OCI-LY3 (cell line): ENCODE data around the gene MEP1B.
"Not testable (repeated sequence)": the region's sequence is repeated elsewhere in the genome, so short reads cannot be mapped to it uniquely, and the experiment has no call there.

ENCODE experiments used
- H2AFZ ChIP-seq: fragments of 200-600, 300-600 bp; shearing (Covaris generic); 2 replicates; pipeline ENCODE4 v1.6.0; 2014; ENCODE audit warnings: antibody characterized with exemption, low read depth, low read length
- H3K27ac ChIP-seq: fragments of 200-600, 300-600 bp; sonication (generic); 2 replicates; pipeline ENCODE4 v1.5.1; 2014; ENCODE audit warnings: mild to moderate bottlenecking, low read length, moderate library complexity, mixed read lengths
- H3K27me3 ChIP-seq: fragments of 200-600, 300-600 bp; sonication (generic); 2 replicates; pipeline ENCODE4 v1.6.1; 2014; ENCODE audit warnings: low read depth, low read length, mixed read lengths
- H3K36me3 ChIP-seq: fragments of 200-600, 300-600 bp; sonication (generic); replicated peaks from 2 replicates; pipeline ENCODE3; 2014; ENCODE audit warnings: low read depth, low read length, mixed read lengths
- H3K4me1 ChIP-seq: fragments of 300-600, 200-600 bp; sonication (generic); 2 replicates; pipeline ENCODE4 v1.6.1; 2014; ENCODE audit warnings: low read length, mixed read lengths
- H3K4me2 ChIP-seq: fragments of 200-600, 300-600 bp; sonication (generic); 2 replicates; pipeline ENCODE4 v1.6.1; 2014; ENCODE audit warnings: low read length, mixed read lengths
- H3K4me3 ChIP-seq: fragments of 300-600, 200-600 bp; sonication (generic); 2 replicates; pipeline ENCODE4 v1.5.1; 2014; ENCODE audit warnings: antibody characterized with exemption, mild to moderate bottlenecking, low read length, moderate library complexity
- H3K79me2 ChIP-seq: fragments of 300-600, 200-600 bp; shearing (Covaris generic); 2 replicates; pipeline ENCODE4 v1.6.1; 2014; ENCODE audit warnings: mild to moderate bottlenecking, low read length, mixed read lengths
- H3K9ac ChIP-seq: fragments of 300-600, 200-600 bp; shearing (Covaris generic); 2 replicates; pipeline ENCODE4 v1.6.0; 2014; ENCODE audit warnings: mild to moderate bottlenecking, low read length, moderate library complexity
- H3K9me3 ChIP-seq: fragments of 200-600, 300-600 bp; shearing (Covaris generic); 2 replicates; pipeline ENCODE4 v1.6.1; 2014; ENCODE audit warnings: low read length, mixed read lengths; ENCODE audit not compliant: insufficient read depth
- H4K20me1 ChIP-seq: fragments of 200-600, 300-600 bp; sonication (generic); 2 replicates; pipeline ENCODE4 v1.6.1; 2016; ENCODE audit warnings: low read length, mixed read lengths; ENCODE audit not compliant: insufficient read depth
- CTCF ChIP-seq: fragments of 200-600, 300-600 bp; sonication (generic); IDR thresholded peaks from 2 replicates; pipeline ENCODE4 v1.5.1; 2014; ENCODE audit warnings: antibody characterized with exemption, low read length, low read depth
- EZH2phosphoT487 ChIP-seq: fragments of 200-600 bp; shearing (Covaris generic); IDR thresholded peaks from 2 replicates; pipeline ENCODE4 v1.6.1; 2018; ENCODE audit warnings: antibody characterized with exemption, mixed run types, low read depth

The MEP1B gene

GRCh38 chr18:32167980-32168730 lies 21.7 kb upstream of the MEP1B start:
- Histone ChIP-seq H3K79me2 (no peaks in the 10 kb centered on the region), H3K4me1 (peaks cover 6% of the 10 kb centered on the region; the same call in 1 of the 2 replicates), H3K4me2 (no peak overlapping the region), H3K4me3 (no peak overlapping the region), H2AFZ (no peak overlapping the region; the same call in 1 of the 2 replicates), H3K36me3 (no peaks in the 10 kb centered on the region), H4K20me1 (no peaks in the 10 kb centered on the region), H3K27me3 (no peaks in the 10 kb centered on the region), H3K9ac (no peak overlapping the region), H3K27ac (no peak overlapping the region), H3K9me3 (no peaks in the 10 kb centered on the region)
- TF ChIP-seq EZH2phosphoT487 (no peak), CTCF (no peak)

- no peaks in the 10 kb centered on the region for H4K20me1 ChIP-seq
- no peaks in the 10 kb centered on the region for H3K79me2 ChIP-seq
- H3K9ac ChIP-seq, result no peak overlapping the region
- H3K27me3 ChIP-seq, result no peaks in the 10 kb centered on the region
- peaks cover 13% of the 10 kb centered on the region; the same call in 1 of the 2 replicates for H3K4me1 ChIP-seq
- H3K27ac ChIP-seq, result no peak overlapping the region
- no peak overlapping the region for H3K4me2 ChIP-seq
- H3K36me3 ChIP-seq, result no peaks in the 10 kb centered on the region
- TF ChIP-seq CTCF (no peak), EZH2phosphoT487 (no peak)
- no peak overlapping the region for H3K4me3 ChIP-seq
- H3K9me3 ChIP-seq, result no peaks in the 10 kb centered on the region
- no peak overlapping the region for H2AFZ ChIP-seq
Observed at GRCh38 chr18:32173654-32174053, 16.2 kb upstream of the MEP1B start.

GRCh38 chr18:32174719-32175118 lies 15.1 kb upstream of the MEP1B start:
- no peak for TF ChIP-seq EZH2phosphoT487
- TF ChIP-seq CTCF, result no peak
- H3K9me3 ChIP-seq, result no peaks in the 10 kb centered on the region
- H3K4me1 ChIP-seq, result peaks cover 13% of the 10 kb centered on the region; the same call in 1 of the 2 replicates
- H3K79me2 ChIP-seq, result no peaks in the 10 kb centered on the region
- H4K20me1 ChIP-seq, result no peaks in the 10 kb centered on the region
- no peak overlapping the region for H3K27ac ChIP-seq
- no peak overlapping the region for H3K4me2 ChIP-seq
- no peak overlapping the region for H3K9ac ChIP-seq
- H2AFZ ChIP-seq, result no peak overlapping the region
- no peak overlapping the region for H3K4me3 ChIP-seq
- H3K27me3 ChIP-seq, result no peaks in the 10 kb centered on the region
- no peaks in the 10 kb centered on the region for H3K36me3 ChIP-seq

GRCh38 chr18:32175265-32175664 lies 14.6 kb upstream of the MEP1B start:
- Histone ChIP-seq H3K79me2 (no peaks in the 10 kb centered on the region), H3K4me2 (no peak overlapping the region), H2AFZ (no peak overlapping the region), H3K36me3 (no peaks in the 10 kb centered on the region), H3K27ac (no peak overlapping the region), H3K9me3 (no peaks in the 10 kb centered on the region), H3K27me3 (no peaks in the 10 kb centered on the region), H3K4me1 (peaks cover 13% of the 10 kb centered on the region; the same call in 1 of the 2 replicates), H3K4me3 (no peak overlapping the region), H3K9ac (no peak overlapping the region), H4K20me1 (no peaks in the 10 kb centered on the region)
- TF ChIP-seq CTCF (no peak), EZH2phosphoT487 (no peak)

- not testable (repeated sequence) for H2AFZ ChIP-seq, H3K9ac ChIP-seq, H3K4me3 ChIP-seq, H3K27me3 ChIP-seq, H3K79me2 ChIP-seq, H3K9me3 ChIP-seq, H3K36me3 ChIP-seq, H3K4me1 ChIP-seq, H3K27ac ChIP-seq, H4K20me1 ChIP-seq, H3K4me2 ChIP-seq
Observed at GRCh38 chr18:32176745-32177144, 13.1 kb upstream of the MEP1B start.
